PC-3 (cell line): ENCODE results near the gene ABHD1. TPM values are rescaled to one million over a fixed set of nuclear protein-coding genes. Genes with fewer than 3 reads are reported as not detected.
A peak's percentile ranks its signal among the peaks of the same experiment; 100 is the strongest.

Experiments used
- ATAC-seq: fragments of 200-7000 bp; cut with Tn5 transposase; 2 replicates; pipeline ENCODE4 v1.9.1; 2020; ENCODE audit warnings: mild to moderate bottlenecking, moderate library complexity
- BruUV-seq: library from RNA; stranded (reverse); fragments of 400-500 nt; replicated peaks from 2 replicates; lab custom pipeline; 2021; lab: Mats Ljungman, UMichigan
- CTCF ChIA-PET: fragments of 300-600 bp; sonication (Branson Sonifier 250); formaldehyde crosslinking; loops from one replicate; lab custom pipeline; 2022; ENCODE audit warnings: antibody characterized with exemption; lab: Charles Lee
- POLR2A ChIA-PET: fragments of 300-600 bp; sonication (Branson Sonifier 250); formaldehyde crosslinking; loops from one replicate; lab custom pipeline; 2022; ENCODE audit warnings: antibody characterized with exemption; ENCODE audit not compliant: unreplicated experiment; lab: Charles Lee
- DNase-seq: peaks from one replicate; pipeline ENCODE4 v3.0.0-alpha.2; 2015
- H2AFZ ChIP-seq: fragments of 300-600 bp; sonication (generic); 2 replicates; pipeline ENCODE4 v1.6.0; 2016; ENCODE audit warnings: antibody characterized with exemption, low read length
- H3F3A ChIP-seq: fragments of 300-600 bp; sonication (generic); one replicate; pipeline ENCODE4 v1.6.0; 2017; ENCODE audit warnings: antibody characterized with exemption, low read length, control low read depth, mild to moderate bottlenecking; ENCODE audit not compliant: unreplicated experiment
- H3K27ac ChIP-seq: fragments of 300-600 bp; sonication (generic); 2 replicates; pipeline ENCODE4 v1.5.1; 2016; ENCODE audit warnings: mild to moderate bottlenecking, low read length
- H3K27me3 ChIP-seq: fragments of 300-600 bp; sonication (generic); 2 replicates; pipeline ENCODE4 v1.6.1; 2016; ENCODE audit warnings: low read length, mixed read lengths
- H3K36me3 ChIP-seq: fragments of 300-600 bp; sonication (generic); 2 replicates; pipeline ENCODE4 v1.6.1; 2016; ENCODE audit warnings: low read depth, mixed run types, low read length, mixed read lengths
- H3K4me1 ChIP-seq: fragments of 300-600 bp; sonication (generic); 2 replicates; pipeline ENCODE4 v1.5.1; 2016; ENCODE audit warnings: low read length; ENCODE audit not compliant: insufficient read depth
- H3K4me2 ChIP-seq: fragments of 300-600 bp; sonication (generic); 2 replicates; pipeline ENCODE4 v1.6.0; 2016; ENCODE audit warnings: low read length
- H3K4me3 ChIP-seq: fragments of 300-600 bp; sonication (generic); 2 replicates; pipeline ENCODE4 v1.5.1; 2016; ENCODE audit warnings: mild to moderate bottlenecking, low read length, mixed read lengths
- H3K79me2 ChIP-seq: fragments of 300-600 bp; sonication (generic); 2 replicates; pipeline ENCODE4 v1.6.1; 2017; ENCODE audit warnings: low read length, mixed read lengths
- H3K9ac ChIP-seq: fragments of 300-600 bp; sonication (generic); 2 replicates; pipeline ENCODE4 v1.6.0; 2016; ENCODE audit warnings: mild to moderate bottlenecking, low read length
- H3K9me2 ChIP-seq: fragments of 300-600 bp; sonication (generic); replicated peaks from 2 replicates; pipeline ENCODE4 v1.6.1; 2016; ENCODE audit warnings: mixed run types, low read length, mixed read lengths
- H3K9me3 ChIP-seq: fragments of 300-600 bp; sonication (generic); 2 replicates; pipeline ENCODE4 v1.6.1; 2016; ENCODE audit warnings: low read length, mixed read lengths
- H4K20me1 ChIP-seq: fragments of 300-600 bp; sonication (generic); 2 replicates; pipeline ENCODE4 v1.6.1; 2016; ENCODE audit warnings: low read length, mixed read lengths
- EZH2 ChIP-seq: fragments of 300-600 bp; sonication (generic); IDR thresholded peaks from one replicate; pipeline ENCODE4 v1.6.1; 2017; ENCODE audit warnings: antibody characterized with exemption, mild to moderate bottlenecking, low read length; ENCODE audit not compliant: unreplicated experiment
- EZH2phosphoT487 ChIP-seq: fragments of 300-600 bp; sonication (generic); IDR thresholded peaks from 2 replicates; pipeline ENCODE4 v1.6.1; 2018; ENCODE audit warnings: mild to moderate bottlenecking, antibody characterized with exemption, low read length, borderline replicate concordance
- intact Hi-C: fragments of 100-400 bp; cut with micrococcal nuclease; formaldehyde crosslinking; loops from 2 replicates; pipeline ENCODE4 v1.9.0; 2023
- total RNA-seq: library from RNA; depleted of rRNA; stranded (reverse); fragments of >200 nt; gene quantifications from 2 replicates; pipeline ENCODE4 v1.2.3, GENCODE V29; 2014
- TF ChIP-seq, protein P1 (sequence below): fragments of 300-600 bp; sonication (generic); conservative IDR thresholded peaks from 2 replicates; pipeline ENCODE4 v1.5.1; 2017; ENCODE audit warnings: antibody characterized with exemption, low read depth, mild to moderate bottlenecking, low read length

Gene ABHD1
- total RNA-seq, 1 experiment from 2014 or later: 0.36 TPM

DNA sequence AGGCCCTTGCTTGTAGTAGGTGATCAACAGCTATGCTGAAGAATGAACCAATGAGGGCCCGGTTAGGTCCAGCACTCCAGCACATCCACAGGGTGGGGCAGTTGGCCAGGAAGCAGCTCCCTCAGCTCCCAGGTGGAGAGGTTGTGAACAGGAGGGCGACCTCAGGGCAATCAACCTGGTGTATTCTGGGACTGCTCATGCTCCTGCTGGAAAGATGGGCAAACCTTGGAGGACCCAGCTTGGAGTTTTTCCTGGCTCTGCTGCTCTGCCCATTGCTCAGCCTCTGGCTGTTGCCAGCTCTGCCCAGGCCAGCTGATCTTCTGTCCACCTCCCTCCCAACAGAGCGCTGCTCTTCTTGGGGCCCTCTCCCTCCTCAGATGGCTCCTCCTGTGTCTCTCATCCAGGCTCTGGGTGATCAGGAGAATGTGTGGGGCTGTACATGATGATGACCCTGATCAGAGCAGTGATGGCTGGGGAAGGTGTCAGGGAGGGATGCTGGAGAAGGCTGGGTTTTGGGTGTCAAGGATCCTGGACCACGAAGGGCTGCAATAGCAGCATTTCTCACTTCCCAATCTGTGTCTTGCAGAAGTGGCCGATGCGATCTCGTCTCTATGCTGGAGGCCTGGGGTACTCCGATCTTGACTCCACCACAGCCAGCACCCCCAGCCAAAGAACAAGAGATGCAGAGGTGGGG is 28.6 kb downstream of the ABHD1 start:
- intact Hi-C loops: no loop called here
- POLR2A ChIA-PET: interaction anchor here (0.6 kb wide), 1 partner anchor 12 kb away, joined by 4 read pairs; no protein-coding TSS in a partner anchor

DNA sequence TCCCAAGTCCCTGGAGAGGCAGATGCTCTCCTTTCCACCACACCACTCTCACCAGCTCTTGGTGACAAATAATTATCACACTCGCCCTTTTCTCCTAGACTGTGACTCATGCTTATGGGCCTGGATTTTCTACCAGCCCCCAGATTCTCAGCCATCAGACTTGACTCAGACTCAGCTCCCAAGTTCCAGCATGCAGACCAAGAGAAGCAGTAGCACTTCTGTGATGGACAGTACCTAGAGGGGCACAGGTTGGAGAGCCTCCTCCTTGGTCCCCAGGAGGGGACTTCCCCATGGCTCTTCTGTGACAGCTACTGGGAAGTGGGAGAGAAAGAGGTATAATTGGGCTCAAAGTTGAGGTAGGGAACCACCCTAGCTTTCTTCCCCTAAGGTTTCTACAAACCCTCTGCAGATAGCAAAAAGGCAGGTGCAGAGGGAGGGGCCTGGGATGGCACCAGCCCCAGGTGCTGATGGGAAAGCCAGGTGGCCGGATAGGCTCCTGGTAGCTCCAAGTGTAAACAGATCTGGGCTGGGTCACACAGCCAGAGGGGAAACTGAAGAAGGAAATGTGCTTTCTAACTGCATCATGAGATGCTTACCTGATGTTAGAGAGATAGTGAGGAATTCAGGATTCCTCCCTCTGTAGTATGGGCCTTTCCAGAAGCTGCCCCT is 29.3 kb downstream of the ABHD1 start:
- no peak overlapping the region for H3K4me3 ChIP-seq
- BruUV-seq: no TSS peak
- no peak overlapping the region for H3K27ac ChIP-seq
- intact Hi-C loops: no loop called here
- no peaks in the 10 kb centered on the region for H3K79me2 ChIP-seq
- POLR2A ChIA-PET: no interaction called here
- H3F3A ChIP-seq: no peaks in the 10 kb centered on the region
- H3K9me3 ChIP-seq: no peaks in the 10 kb centered on the region
- TF ChIP-seq EZH2phosphoT487: no peak
- TF ChIP-seq, protein P1, sequence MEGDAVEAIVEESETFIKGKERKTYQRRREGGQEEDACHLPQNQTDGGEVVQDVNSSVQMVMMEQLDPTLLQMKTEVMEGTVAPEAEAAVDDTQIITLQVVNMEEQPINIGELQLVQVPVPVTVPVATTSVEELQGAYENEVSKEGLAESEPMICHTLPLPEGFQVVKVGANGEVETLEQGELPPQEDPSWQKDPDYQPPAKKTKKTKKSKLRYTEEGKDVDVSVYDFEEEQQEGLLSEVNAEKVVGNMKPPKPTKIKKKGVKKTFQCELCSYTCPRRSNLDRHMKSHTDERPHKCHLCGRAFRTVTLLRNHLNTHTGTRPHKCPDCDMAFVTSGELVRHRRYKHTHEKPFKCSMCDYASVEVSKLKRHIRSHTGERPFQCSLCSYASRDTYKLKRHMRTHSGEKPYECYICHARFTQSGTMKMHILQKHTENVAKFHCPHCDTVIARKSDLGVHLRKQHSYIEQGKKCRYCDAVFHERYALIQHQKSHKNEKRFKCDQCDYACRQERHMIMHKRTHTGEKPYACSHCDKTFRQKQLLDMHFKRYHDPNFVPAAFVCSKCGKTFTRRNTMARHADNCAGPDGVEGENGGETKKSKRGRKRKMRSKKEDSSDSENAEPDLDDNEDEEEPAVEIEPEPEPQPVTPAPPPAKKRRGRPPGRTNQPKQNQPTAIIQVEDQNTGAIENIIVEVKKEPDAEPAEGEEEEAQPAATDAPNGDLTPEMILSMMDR: no peak
- no peaks in the 10 kb centered on the region for H3K9me2 ChIP-seq
- no peaks in the 10 kb centered on the region for H3K4me1 ChIP-seq
- no peaks in the 10 kb centered on the region for H3K27me3 ChIP-seq
- no peaks in the 10 kb centered on the region for H3K36me3 ChIP-seq
- H2AFZ ChIP-seq: no peak overlapping the region
- no peak overlapping the region for H3K9ac ChIP-seq
- no peaks in the 10 kb centered on the region for H4K20me1 ChIP-seq
- ATAC-seq: 0 out of 2 replicates have a peak, but pooled peaks have one; percentile 18
- peak; percentile 11 for DNase-seq
- CTCF ChIA-PET: no interaction called here
- H3K4me2 ChIP-seq: no peak overlapping the region

More for the DNA sequence above, 28.6 kb downstream of the ABHD1 start:
- H3K9ac ChIP-seq: no peak overlapping the region
- H3K79me2 ChIP-seq: no peaks in the 10 kb centered on the region
- TF ChIP-seq EZH2 (no peak), EZH2phosphoT487 (no peak)
- TF ChIP-seq, protein P1: 0 out of 2 replicates have a peak, but pooled peaks have one; percentile 18
- H3K9me3 ChIP-seq: no peaks in the 10 kb centered on the region
- BruUV-seq: no TSS peak
- no peak overlapping the region for H3K4me2 ChIP-seq
- H3K27me3 ChIP-seq: no peaks in the 10 kb centered on the region
- CTCF ChIA-PET: no interaction called here
- H3F3A ChIP-seq: no peaks in the 10 kb centered on the region
- no peak overlapping the region for H3K4me3 ChIP-seq
- DNase-seq (peak; percentile 18), ATAC-seq (no peak)
- no peak overlapping the region for H3K27ac ChIP-seq
- no peaks in the 10 kb centered on the region for H4K20me1 ChIP-seq
- H3K4me1 ChIP-seq: no peaks in the 10 kb centered on the region
- H3K9me2 ChIP-seq: no peaks in the 10 kb centered on the region
- no peak overlapping the region for H2AFZ ChIP-seq
- no peaks in the 10 kb centered on the region for H3K36me3 ChIP-seq

DNA sequence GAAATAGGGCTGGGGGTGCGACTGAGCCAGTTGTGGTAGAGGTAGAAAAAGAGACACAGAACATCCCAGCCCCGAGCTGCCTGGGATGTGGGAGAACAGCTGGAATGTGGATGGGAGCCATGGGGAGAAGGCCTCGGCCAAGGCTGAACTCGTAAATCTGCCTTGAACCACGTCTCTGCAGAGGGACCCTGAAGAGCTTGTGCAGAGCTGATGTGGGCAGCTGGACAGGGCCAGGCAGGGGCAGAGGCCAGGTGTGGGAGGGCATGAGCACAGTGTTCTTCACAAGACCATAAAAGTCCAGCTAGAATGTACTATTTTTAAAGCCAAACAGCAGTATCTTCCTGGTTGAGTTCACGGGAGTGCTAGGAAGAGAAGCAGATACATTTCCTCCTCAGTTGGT is 30.9 kb downstream of the ABHD1 start:
- Histone ChIP-seq H3F3A (no peaks in the 10 kb centered on the region), H3K27ac (no peak overlapping the region), H3K9ac (no peak overlapping the region), H3K36me3 (no peaks in the 10 kb centered on the region), H3K9me3 (no peaks in the 10 kb centered on the region), H3K27me3 (no peaks in the 10 kb centered on the region), H3K4me1 (no peaks in the 10 kb centered on the region), H3K79me2 (no peaks in the 10 kb centered on the region), H4K20me1 (no peaks in the 10 kb centered on the region), H2AFZ (no peak overlapping the region), H3K9me2 (no peaks in the 10 kb centered on the region), H3K4me2 (no peak overlapping the region), H3K4me3 (no peak overlapping the region)
- intact Hi-C loops: no loop called here
- ChIA-PET POLR2A (no interaction called here), CTCF (no interaction called here)
- TF ChIP-seq EZH2phosphoT487 (no peak), EZH2 (no peak)
- TF ChIP-seq, protein P1: no peak
- BruUV-seq: no TSS peak
- ATAC-seq (no peak), DNase-seq (no peak)
